Smooth muscle cell (in vitro differentiated cells): ENCODE data around the gene PLCG2. TPM values are rescaled to one million over a fixed set of nuclear protein-coding genes. Genes with fewer than 3 reads are reported as not detected.

Experiments
- DNase-seq: peaks from one replicate; lab custom pipeline; 2025; ENCODE audit not compliant: unreplicated experiment; lab: John Stamatoyannopoulos, UW
- H2AFZ ChIP-seq: fragments of 200-600 bp; sonication (generic); 2 replicates; pipeline ENCODE4 v1.6.0; 2016; ENCODE audit warnings: antibody characterized with exemption, low read depth, mild to moderate bottlenecking
- H3F3A ChIP-seq: fragments of 200-600 bp; sonication (generic); 2 replicates; pipeline ENCODE4 v1.6.0; 2017; ENCODE audit warnings: antibody characterized with exemption, low read depth
- H3K27ac ChIP-seq: fragments of 200-600 bp; sonication (generic); 2 replicates; pipeline ENCODE4 v1.5.1; 2016; ENCODE audit warnings: low read depth, mild to moderate bottlenecking
- H3K27me3 ChIP-seq: fragments of 200-600 bp; sonication (generic); 2 replicates; pipeline ENCODE4 v1.6.1; 2016; ENCODE audit warnings: low read depth, mild to moderate bottlenecking
- H3K36me3 ChIP-seq: fragments of 200-600 bp; sonication (generic); 2 replicates; pipeline ENCODE4 v1.5.1; 2016; ENCODE audit warnings: low read depth
- H3K4me1 ChIP-seq: fragments of 200-600 bp; sonication (generic); 2 replicates; pipeline ENCODE4 v1.5.1; 2016; ENCODE audit warnings: low read depth
- H3K4me2 ChIP-seq: fragments of 200-600 bp; sonication (generic); 2 replicates; pipeline ENCODE4 v1.6.0; 2016; ENCODE audit warnings: mild to moderate bottlenecking
- H3K4me3 ChIP-seq: fragments of 200-600 bp; sonication (generic); 2 replicates; pipeline ENCODE4 v1.5.1; 2016; ENCODE audit warnings: mild to moderate bottlenecking
- H3K79me2 ChIP-seq: fragments of 200-600 bp; sonication (generic); 2 replicates; pipeline ENCODE4 v1.6.0; 2016; ENCODE audit warnings: low read depth, mild to moderate bottlenecking
- H3K9ac ChIP-seq: fragments of 200-600 bp; sonication (generic); 2 replicates; pipeline ENCODE4 v1.6.0; 2016; ENCODE audit warnings: low read depth
- H3K9me3 ChIP-seq: fragments of 200-600 bp; sonication (generic); replicated peaks from 2 replicates; pipeline ENCODE4 v1.5.1; 2016; ENCODE audit warnings: low read depth
- H4K20me1 ChIP-seq: fragments of 200-600 bp; sonication (generic); 2 replicates; pipeline ENCODE4 v1.6.0; 2016; ENCODE audit warnings: low read depth
- WGBS: methylation state at CpG from one replicate; pipeline ENCODE4 v1.1.7; 2016; ENCODE audit warnings: low lambda C conversion rate; 5-methylcytosine and 5-hydroxymethylcytosine counted together
- polyA plus RNA-seq: library from polyadenylated mRNA; unstranded; fragments of >200 nt; fragmentation: Nextera tagmentation; extraction: Ambion mirVana; gene quantifications from 2 replicates; pipeline ENCODE4 v1.2.1, GENCODE V29; 2016
- total RNA-seq: library from RNA; depleted of rRNA; stranded (reverse); fragments of >200 nt; gene quantifications from 2 replicates; pipeline ENCODE4 v1.2.3, GENCODE V29; 2014
- TF ChIP-seq, protein P1 (sequence below): fragments of 200-600 bp; sonication (generic); IDR thresholded peaks from 2 replicates; pipeline ENCODE4 v1.5.1; 2017; ENCODE audit warnings: borderline replicate concordance, mild to moderate bottlenecking, antibody characterized with exemption; ENCODE audit not compliant: insufficient read depth, poor library complexity, severe bottlenecking

PLCG2 gene
- total and polyA plus RNA-seq, 2 experiments from 2014 or later: 1.7 TPM; not detected in 1

- H3K9me3 ChIP-seq: no peaks in the 10 kb centered on the region
- H3K27me3 ChIP-seq: no peaks in the 10 kb centered on the region
- no peak for DNase-seq
- no peak overlapping the region for H3K4me2 ChIP-seq
- H3K27ac ChIP-seq: no peak overlapping the region
- H3K79me2 ChIP-seq: no peaks in the 10 kb centered on the region
- H3F3A ChIP-seq: no peaks in the 10 kb centered on the region
- no peak overlapping the region for H3K4me3 ChIP-seq
- TF ChIP-seq, protein P1, sequence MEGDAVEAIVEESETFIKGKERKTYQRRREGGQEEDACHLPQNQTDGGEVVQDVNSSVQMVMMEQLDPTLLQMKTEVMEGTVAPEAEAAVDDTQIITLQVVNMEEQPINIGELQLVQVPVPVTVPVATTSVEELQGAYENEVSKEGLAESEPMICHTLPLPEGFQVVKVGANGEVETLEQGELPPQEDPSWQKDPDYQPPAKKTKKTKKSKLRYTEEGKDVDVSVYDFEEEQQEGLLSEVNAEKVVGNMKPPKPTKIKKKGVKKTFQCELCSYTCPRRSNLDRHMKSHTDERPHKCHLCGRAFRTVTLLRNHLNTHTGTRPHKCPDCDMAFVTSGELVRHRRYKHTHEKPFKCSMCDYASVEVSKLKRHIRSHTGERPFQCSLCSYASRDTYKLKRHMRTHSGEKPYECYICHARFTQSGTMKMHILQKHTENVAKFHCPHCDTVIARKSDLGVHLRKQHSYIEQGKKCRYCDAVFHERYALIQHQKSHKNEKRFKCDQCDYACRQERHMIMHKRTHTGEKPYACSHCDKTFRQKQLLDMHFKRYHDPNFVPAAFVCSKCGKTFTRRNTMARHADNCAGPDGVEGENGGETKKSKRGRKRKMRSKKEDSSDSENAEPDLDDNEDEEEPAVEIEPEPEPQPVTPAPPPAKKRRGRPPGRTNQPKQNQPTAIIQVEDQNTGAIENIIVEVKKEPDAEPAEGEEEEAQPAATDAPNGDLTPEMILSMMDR: no peak
- H3K36me3 ChIP-seq: no peaks in the 10 kb centered on the region
- WGBS: 88% methylated on average over 14 of the region's 14 CpGs
- H4K20me1 ChIP-seq: no peaks in the 10 kb centered on the region
- no peak overlapping the region for H2AFZ ChIP-seq
- no peak overlapping the region for H3K9ac ChIP-seq
- H3K4me1 ChIP-seq: no peaks in the 10 kb centered on the region
These were observed 133.3 kb downstream of the PLCG2 start for GRCh38 chr16:81912395-81912794.

DNA sequence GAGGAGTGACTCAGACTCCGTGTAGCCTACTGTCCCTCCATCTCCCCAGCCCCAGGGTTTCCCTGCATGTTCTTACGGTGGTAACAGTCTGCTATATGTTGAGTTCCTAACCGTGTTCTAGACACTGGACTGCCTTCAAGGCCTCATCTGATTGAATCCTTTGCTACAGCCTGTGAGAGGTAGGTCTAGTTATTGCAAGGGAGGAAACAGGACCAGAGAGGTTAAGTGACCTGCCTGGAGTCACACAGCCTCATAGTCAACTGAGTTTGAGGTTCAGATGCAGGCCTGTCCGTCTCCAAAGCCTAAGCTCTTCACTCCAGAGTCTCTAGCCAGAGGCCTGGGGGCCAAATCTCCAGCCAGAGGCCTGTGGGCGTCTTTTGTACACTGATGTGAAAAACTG lies 134.1 kb downstream of the PLCG2 start:
- no peak for DNase-seq
- no peaks in the 10 kb centered on the region for H4K20me1 ChIP-seq
- no peak overlapping the region for H2AFZ ChIP-seq
- H3K9me3 ChIP-seq: no peaks in the 10 kb centered on the region
- no peak overlapping the region for H3K9ac ChIP-seq
- TF ChIP-seq, protein P1: no peak
- H3K4me2 ChIP-seq: no peak overlapping the region
- no peak overlapping the region for H3K27ac ChIP-seq
- 83% methylated on average over 5 of the region's 5 CpGs for WGBS
- H3K79me2 ChIP-seq: no peaks in the 10 kb centered on the region
- H3K4me3 ChIP-seq: no peak overlapping the region
- H3K36me3 ChIP-seq: no peaks in the 10 kb centered on the region
- no peaks in the 10 kb centered on the region for H3K27me3 ChIP-seq
- no peaks in the 10 kb centered on the region for H3K4me1 ChIP-seq
- no peaks in the 10 kb centered on the region for H3F3A ChIP-seq

- TF ChIP-seq, protein P1: no peak
- WGBS: 94% methylated on average over 2 of the region's 2 CpGs
- Histone ChIP-seq H3K79me2 (no peaks in the 10 kb centered on the region), H3K9me3 (no peaks in the 10 kb centered on the region), H3K9ac (no peak overlapping the region), H4K20me1 (no peaks in the 10 kb centered on the region), H3K4me3 (no peak overlapping the region), H3K27me3 (no peaks in the 10 kb centered on the region), H2AFZ (no peak overlapping the region), H3K27ac (no peak overlapping the region), H3F3A (no peaks in the 10 kb centered on the region), H3K36me3 (no peaks in the 10 kb centered on the region), H3K4me2 (no peak overlapping the region), H3K4me1 (no peaks in the 10 kb centered on the region)
- DNase-seq: no peak
These were observed 138.3 kb downstream of the PLCG2 start for GRCh38 chr16:81917375-81917774.

DNA sequence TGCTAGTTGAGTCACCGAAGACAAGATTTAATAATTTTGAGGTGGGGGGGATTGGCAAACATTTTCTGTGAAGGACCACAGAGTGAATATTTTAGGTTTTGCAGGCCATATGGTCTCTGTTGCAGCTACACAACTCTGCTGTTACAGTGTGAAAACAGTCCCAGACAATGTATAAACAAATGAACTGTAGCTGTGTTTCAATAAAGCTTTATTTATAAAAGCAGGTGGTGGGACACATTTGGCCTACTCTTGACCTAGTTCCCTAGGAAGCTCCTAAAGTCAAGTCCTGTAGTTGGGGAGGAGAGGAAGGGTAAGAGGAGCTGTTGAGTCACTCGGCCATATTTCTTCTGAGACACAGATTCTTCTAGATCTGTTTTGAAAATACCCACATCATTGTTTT lies 139.8 kb downstream of the PLCG2 start:
- WGBS: 81% methylated on average over 2 of the region's 2 CpGs
- H3K9me3 ChIP-seq: no peaks in the 10 kb centered on the region
- TF ChIP-seq, protein P1: no peak
- no peak for DNase-seq
- no peak overlapping the region for H3K4me3 ChIP-seq
- H3K36me3 ChIP-seq: no peaks in the 10 kb centered on the region
- H3K79me2 ChIP-seq: no peaks in the 10 kb centered on the region
- H2AFZ ChIP-seq: no peak overlapping the region
- no peaks in the 10 kb centered on the region for H3F3A ChIP-seq
- H3K4me2 ChIP-seq: no peak overlapping the region
- no peaks in the 10 kb centered on the region for H3K4me1 ChIP-seq
- H4K20me1 ChIP-seq: no peaks in the 10 kb centered on the region
- H3K27me3 ChIP-seq: no peaks in the 10 kb centered on the region
- no peak overlapping the region for H3K27ac ChIP-seq
- H3K9ac ChIP-seq: no peak overlapping the region
